A204.1 (cell line): ENCODE data around the gene UAP1L1.
A peak's percentile ranks its signal among the peaks of the same experiment; 100 is the strongest.
"Not testable (repeated sequence)": the region's sequence is repeated elsewhere in the genome, so short reads cannot be mapped to it uniquely, and the experiment has no call there.

ENCODE experiments used
- FAIRE-seq: peaks from 2 replicates; lab custom pipeline; 2012; peaks lifted over from hg19 to GRCh38; lab: Jason Lieb, UNC

The UAP1L1 gene

GRCh38 chr9:137057545-137057944 is 19.8 kb upstream of the UAP1L1 start:
- FAIRE-seq, result no peak

- no peak for FAIRE-seq
These were observed 18.6 kb upstream of the UAP1L1 start for GRCh38 chr9:137058521-137059234.

GRCh38 chr9:137062384-137062783 is 14.9 kb upstream of the UAP1L1 start:
- no peak for FAIRE-seq

- FAIRE-seq, result not testable (repeated sequence)
These were observed 14.5 kb upstream of the UAP1L1 start for GRCh38 chr9:137062798-137063197.

- no peak for FAIRE-seq
These were observed 13.8 kb upstream of the UAP1L1 start for GRCh38 chr9:137063311-137064026.

- FAIRE-seq, result no peak
These were observed 13.1 kb upstream of the UAP1L1 start for GRCh38 chr9:137064027-137064879.

GRCh38 chr9:137064880-137065164 is 12.5 kb upstream of the UAP1L1 start:
- no peak for FAIRE-seq

- FAIRE-seq, result no peak
These were observed 11.9 kb upstream of the UAP1L1 start for GRCh38 chr9:137065336-137065967.

GRCh38 chr9:137066096-137066861 is 11.0 kb upstream of the UAP1L1 start:
- FAIRE-seq, result no peak

- FAIRE-seq, result no peak
These were observed 9.3 kb upstream of the UAP1L1 start for GRCh38 chr9:137067860-137068538.

GRCh38 chr9:137068539-137069507 is 8.5 kb upstream of the UAP1L1 start:
- FAIRE-seq, result no peak

GRCh38 chr9:137069508-137070091 is 7.7 kb upstream of the UAP1L1 start:
- no peak for FAIRE-seq

- FAIRE-seq, result peak; percentile 86
These were observed 7.0 kb upstream of the UAP1L1 start, which contains the start of gene SAPCD2 for GRCh38 chr9:137070201-137070905. Gene SAPCD2 (minus strand): TSS chr9:137070557. CDS start chr9:137070460, 97 bp downstream.

GRCh38 chr9:137070906-137071275 is 6.4 kb upstream of the UAP1L1 start:
- no peak for FAIRE-seq

GRCh38 chr9:137071282-137071681 is 6.0 kb upstream of the UAP1L1 start:
- FAIRE-seq, result no peak

GRCh38 chr9:137073992-137074399 is 3.3 kb upstream of the UAP1L1 start:
- no peak for FAIRE-seq

GRCh38 chr9:137074657-137075274 is 2.6 kb upstream of the UAP1L1 start:
- FAIRE-seq, result no peak

GRCh38 chr9:137075275-137075775 is 2.0 kb upstream of the UAP1L1 start:
- no peak for FAIRE-seq
